Activated CD4-positive, CD25-positive, alpha-beta regulatory T cell treated with anti-CD3 and anti-CD28 coated beads, Interleukin-2, amount 50 U/mL, for 24 hours (primary cell): ENCODE data around the gene SNAPC4.

Source experiments
- ATAC-seq, 2 donors: fragments of 150-1000 bp; cut with Tn5 transposase; one replicate each; pipeline ENCODE4 v1.10.0; 2021; ENCODE audit warnings: mild to moderate bottlenecking in 1 of 2, moderate library complexity in 1 of 2

Gene SNAPC4

GRCh38 chr9:136386018-136386417, 14.0 kb downstream of the SNAPC4 start:
- ATAC-seq, result no peak

- ATAC-seq, result peak; percentile 90
Observed at GRCh38 chr9:136385015-136385414, 15.0 kb downstream of the SNAPC4 start.

GRCh38 chr9:136383436-136383835, 16.5 kb downstream of the SNAPC4 start:
- ATAC-seq, result no peak

GRCh38 chr9:136381966-136382513, 17.9 kb downstream of the SNAPC4 start:
- ATAC-seq, result no peak

- no peak for ATAC-seq
Observed at GRCh38 chr9:136381311-136381710, 18.7 kb downstream of the SNAPC4 start.

- ATAC-seq, result no peak
Observed at GRCh38 chr9:136380381-136380780, 19.6 kb downstream of the SNAPC4 start.

GRCh38 chr9:136379891-136380290, 20.1 kb downstream of the SNAPC4 start:
- ATAC-seq, result no peak

GRCh38 chr9:136379401-136379800, 20.6 kb downstream of the SNAPC4 start:
- ATAC-seq, result no peak

- no peak for ATAC-seq
Observed at GRCh38 chr9:136379003-136379287, 21.0 kb downstream of the SNAPC4 start.

- no peak for ATAC-seq
Observed at GRCh38 chr9:136378170-136379002, 21.6 kb downstream of the SNAPC4 start.

- ATAC-seq, result no peak
Observed at GRCh38 chr9:136377341-136378169, 22.4 kb downstream of the SNAPC4 start.

GRCh38 chr9:136376457-136376856, 23.5 kb downstream of the SNAPC4 start:
- ATAC-seq, result no peak

GRCh38 chr9:136375096-136375495, 24.9 kb downstream of the SNAPC4 start:
- ATAC-seq, result no peak

- ATAC-seq, result peak in 1 of 2 donors; percentile 8
Observed at GRCh38 chr9:136374183-136374575, 25.8 kb downstream of the SNAPC4 start.

- ATAC-seq, result peak in 1 of 2 donors; percentile 42
Observed at GRCh38 chr9:136373300-136374182, 26.4 kb downstream of the SNAPC4 start, which contains the start of gene CARD9. Gene CARD9 (minus strand): TSS chr9:136373669. CDS start chr9:136372078, 1,591 bp downstream.

- ATAC-seq, result peak in 1 of 2 donors; percentile 16
Observed at GRCh38 chr9:136372561-136373299, 27.2 kb downstream of the SNAPC4 start.

GRCh38 chr9:136372006-136372405, 28.0 kb downstream of the SNAPC4 start:
- no peak for ATAC-seq

GRCh38 chr9:136371533-136371880, 28.5 kb downstream of the SNAPC4 start:
- no peak for ATAC-seq

GRCh38 chr9:136370687-136371532, 29.1 kb downstream of the SNAPC4 start:
- ATAC-seq, result no peak

GRCh38 chr9:136370037-136370436, 29.9 kb downstream of the SNAPC4 start:
- ATAC-seq, result no peak

GRCh38 chr9:136368190-136368589, 31.8 kb downstream of the SNAPC4 start:
- ATAC-seq, result no peak
